Left lung (tissue), 10 donors: Measurements from ENCODE around the gene DHRSX. TPM values are rescaled to one million over a fixed set of nuclear protein-coding genes. Genes with fewer than 3 reads are reported as not detected.
"Not testable (repeated sequence)": the region's sequence is repeated elsewhere in the genome, so short reads cannot be mapped to it uniquely, and the experiment has no call there.

Experiments
- ATAC-seq: fragments of 200-7000 bp; cut with Tn5 transposase; one replicate; pipeline ENCODE4 v1.9.1; 2020; ENCODE audit warnings: moderate library complexity
- DNase-seq, 4 donors: peaks; one replicate each; pipeline ENCODE4 v3.0.0-alpha.2; 2013 to 2020
- H3K27ac ChIP-seq, 2 donors: fragments of 200-600 bp; sonication (generic) in 1 of 2; one replicate each; pipeline versions ENCODE4 v1.5.0 to v1.8.0; 2020 to 2021
- H3K27me3 ChIP-seq, 2 donors: fragments of 200-600 bp; sonication (generic) in 1 of 2; one replicate each; pipeline versions ENCODE4 v1.5.0 to v1.8.0; 2020 to 2021
- H3K36me3 ChIP-seq, 2 donors: fragments of 200-600 bp; sonication (generic) in 1 of 2; one replicate each; pipeline versions ENCODE4 v1.5.0 to v1.8.0; 2020 to 2021
- H3K4me1 ChIP-seq, 2 donors: fragments of 200-600 bp; one replicate each; pipeline ENCODE4 v1.8.0; 2021
- H3K4me3 ChIP-seq, 2 donors: fragments of 200-600 bp; sonication (generic) in 1 of 2; one replicate each; pipeline versions ENCODE4 v1.5.0 to v1.8.0; 2020 to 2021; ENCODE audit warnings: mild to moderate bottlenecking in 1 of 2
- H3K9me3 ChIP-seq, 2 donors: fragments of 200-600 bp; sonication (generic) in 1 of 2; one replicate each; pipeline versions ENCODE4 v1.5.0 to v1.8.0; 2020 to 2021
- CTCF ChIP-seq, 2 donors: fragments of 200-600 bp; sonication (generic) in 1 of 2; IDR thresholded peaks; one replicate each; pipeline versions ENCODE4 v1.5.0 to v1.8.0; 2021; ENCODE audit warnings: antibody characterized with exemption in 2 of 2
- intact Hi-C, 2 donors: fragments of 100-400 bp; cut with DNase I; formaldehyde crosslinking; loops; one replicate each; pipeline versions ENCODE4 v1.11.2 to v1.14.2; 2022
- polyA plus RNA-seq, 6 donors: library from polyadenylated mRNA; unstranded; fragments of 120-200 nt; gene quantifications; one replicate each; pipeline ENCODE4 v1.2.1, GENCODE V29; 2013; ENCODE audit not compliant: insufficient read length in 6 of 6
- total RNA-seq, 2 donors: library from RNA; stranded (reverse); fragmentation: NEBNext Ultra II Directional; extraction: Animal tissue kit (Norgen Biotek cat#: 25700); gene quantifications; one replicate each; pipeline ENCODE4 v1.2.1, GENCODE V29; 2021
- donor health status: DM: no; HTN: yes; CAD: no.
- donor health status: DM: no; HTN: no; CAD: no.

The DHRSX gene
- total and polyA plus RNA-seq, 8 donors = 20.2 to 31.5 (median 26.8) TPM

- Histone ChIP-seq H3K36me3 (peaks cover 0 to 51% of the 10 kb centered on the region in 2 donors), H3K9me3 (no peaks in the 10 kb centered on the region), H3K27ac (no peak overlapping the region), H3K4me1 (no peaks in the 10 kb centered on the region), H3K4me3 (no peak overlapping the region), H3K27me3 (no peaks in the 10 kb centered on the region)
- intact Hi-C loops = no loop called here
- DNase-seq = peak in 1 of 4 donors; percentile 0
- no peak for ATAC-seq
- TF ChIP-seq CTCF (IDR thresholded peaks at IDR 0.05) = no peak
Observed at GRCh38 chrX:2485789-2486345, 14.9 kb downstream of the DHRSX start.

- H3K27me3 ChIP-seq = no peaks in the 10 kb centered on the region
- TF ChIP-seq CTCF (IDR thresholded peaks at IDR 0.05) = no peak
- peaks cover 0 to 45% of the 10 kb centered on the region in 2 donors for H3K36me3 ChIP-seq
- H3K4me3 ChIP-seq = no peak overlapping the region
- DNase-seq (peak in 1 of 4 donors; percentile 32), ATAC-seq (peak; percentile 14)
- intact Hi-C loops = no loop called here
- peak overlapping the region in 1 of 2 donors; percentile 62 for H3K27ac ChIP-seq
- no peaks in the 10 kb centered on the region for H3K4me1 ChIP-seq
- H3K9me3 ChIP-seq = no peaks in the 10 kb centered on the region
Observed at GRCh38 chrX:2484721-2485648, 15.8 kb downstream of the DHRSX start.

GRCh38 chrX:2484256-2484655 lies 16.5 kb downstream of the DHRSX start:
- H3K4me3 ChIP-seq = no peak overlapping the region
- peak; percentile 33 for ATAC-seq

GRCh38 chrX:2483398-2484060 lies 17.2 kb downstream of the DHRSX start:
- no peak overlapping the region for H3K4me3 ChIP-seq
- intact Hi-C loops = no loop called here
- no peaks in the 10 kb centered on the region for H3K9me3 ChIP-seq
- TF ChIP-seq CTCF (IDR thresholded peaks at IDR 0.05) = no peak
- no peaks in the 10 kb centered on the region for H3K27me3 ChIP-seq
- no peaks in the 10 kb centered on the region for H3K4me1 ChIP-seq
- ATAC-seq = no peak
- H3K27ac ChIP-seq = no peak overlapping the region
- peak in 1 of 4 donors; percentile 2 for DNase-seq
- peaks cover 0 to 36% of the 10 kb centered on the region in 2 donors for H3K36me3 ChIP-seq

More at GRCh38 chrX:2484256-2484655, 16.5 kb downstream of the DHRSX start:
- intact Hi-C loops = no loop called here
- peak overlapping the region in 1 of 2 donors; percentile 62 for H3K27ac ChIP-seq
- no peaks in the 10 kb centered on the region for H3K9me3 ChIP-seq
- DNase-seq = peak in 3 of 4 donors; percentile 22 to 71 (median 35)
- H3K4me1 ChIP-seq = no peaks in the 10 kb centered on the region
- no peaks in the 10 kb centered on the region for H3K27me3 ChIP-seq
- H3K36me3 ChIP-seq = peaks cover 0 to 43% of the 10 kb centered on the region in 2 donors
- no peak for TF ChIP-seq CTCF (IDR thresholded peaks at IDR 0.05)

GRCh38 chrX:2481597-2481996 lies 19.2 kb downstream of the DHRSX start:
- peaks cover 0 to 17% of the 10 kb centered on the region in 2 donors for H3K36me3 ChIP-seq
- intact Hi-C loops, H3K4me1 ChIP-seq, H3K27ac ChIP-seq, H3K4me3 ChIP-seq, H3K9me3 ChIP-seq, ATAC-seq, H3K27me3 ChIP-seq: not testable (repeated sequence)
- DNase-seq = peak in 1 of 4 donors; percentile 5

- ATAC-seq, H3K9me3 ChIP-seq, H3K27ac ChIP-seq, H3K27me3 ChIP-seq, H3K4me3 ChIP-seq, H3K36me3 ChIP-seq, H3K4me1 ChIP-seq, DNase-seq, intact Hi-C loops: not testable (repeated sequence)
Observed at GRCh38 chrX:2479982-2480381, 20.8 kb downstream of the DHRSX start.
